ENCODE measurements around the gene TSPAN9.

DNA sequence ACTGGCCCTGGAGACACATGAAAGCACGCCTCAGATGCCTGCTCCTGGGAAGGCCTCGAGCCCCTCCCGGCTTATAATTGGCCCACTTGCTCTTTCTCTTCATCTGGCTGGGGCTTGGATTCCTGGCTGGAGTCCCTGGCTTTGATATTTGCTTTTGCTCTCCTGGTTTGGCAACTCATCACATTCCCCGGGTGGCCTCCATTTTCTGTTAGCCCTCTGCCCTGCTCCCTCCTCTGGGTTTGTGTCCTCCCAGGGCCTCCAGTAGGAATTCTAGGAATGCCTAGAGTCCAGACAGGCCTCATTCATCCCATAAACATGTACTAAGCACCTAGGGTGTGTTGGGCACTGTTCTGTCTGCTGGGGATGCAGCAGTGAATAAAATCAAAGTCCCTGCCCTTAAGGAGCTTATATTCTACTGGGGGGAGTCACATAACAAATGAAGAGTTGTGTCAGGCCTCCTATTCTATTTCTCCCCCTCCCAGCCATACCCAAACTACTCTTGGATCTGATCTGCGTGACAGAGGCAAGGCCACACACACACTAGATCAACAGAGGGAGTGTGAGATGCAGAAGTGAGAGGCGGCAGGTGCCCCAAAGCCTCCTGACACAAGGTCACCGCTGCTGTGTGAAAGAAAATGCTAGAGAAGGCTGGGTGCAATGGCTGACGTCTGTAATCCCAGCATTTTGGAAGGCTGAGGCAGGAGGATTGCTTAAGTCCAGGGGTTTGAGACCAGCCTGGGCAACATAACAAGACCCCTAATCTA, 21.3 kb upstream of the TSPAN9 start:
- TF ChIP-seq CTCF (IDR thresholded peaks at IDR 0.05) (no peak), POLR2A (IDR thresholded peaks at IDR 0.05) (no peak)

Measured in heart left ventricle (tissue), 13 donors.